ENCODE results near the gene USHBP1.
"Not testable (repeated sequence)": the region's sequence is repeated elsewhere in the genome, so short reads cannot be mapped to it uniquely, and the experiment has no call there.

- not testable (repeated sequence) for TF ChIP-seq CTCF (IDR thresholded peaks at IDR 0.05; ENCODE audit: poor library complexity, severe bottlenecking); POLR2AphosphoS5 (IDR thresholded peaks at IDR 0.05); EZH2 (IDR thresholded peaks at IDR 0.05; ENCODE audit: borderline replicate concordance, insufficient read depth, low read length, poor library complexity, severe bottlenecking); RAD21 (conservative IDR thresholded peaks at IDR 0.05); EP300 (conservative IDR thresholded peaks at IDR 0.05; ENCODE audit: poor library complexity, severe bottlenecking); MXI1 (conservative IDR thresholded peaks at IDR 0.05; ENCODE audit: poor library complexity, severe bottlenecking)
Measured at GRCh38 chr19:17295551-17295950, 31.0 kb upstream of the USHBP1 start.
